ENCODE data around the gene SIGLEC6.
A peak's percentile ranks its signal among the peaks of the same experiment; 100 is the strongest.

The SIGLEC6 gene

DNA sequence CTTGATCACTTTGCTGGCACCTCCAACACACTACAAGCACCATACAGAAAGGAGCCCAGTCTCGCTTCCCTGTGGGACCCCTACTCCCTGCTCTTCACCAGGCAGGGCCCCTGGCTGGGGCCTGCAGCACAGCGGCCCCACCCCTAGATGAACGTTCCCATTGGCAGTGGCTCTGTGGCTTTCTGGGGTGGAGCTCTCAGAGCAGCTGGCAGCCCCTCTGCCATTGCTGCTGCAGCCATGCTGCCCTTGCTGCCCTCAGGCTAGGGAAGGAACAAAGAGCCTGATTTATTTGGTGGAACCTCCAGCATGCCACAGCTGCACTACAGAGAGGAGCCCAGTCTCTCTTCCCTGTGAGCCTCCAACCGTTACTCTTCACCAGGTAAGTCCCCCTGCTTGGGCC, 5.8 kb downstream of the SIGLEC6 start:
- Histone ChIP-seq H3K4me3 (ENCODE audit: low read depth, low read length) (no peak overlapping the region), H3K27ac (no peak overlapping the region), H3K27me3 (replicated peaks) (no peaks in the 10 kb centered on the region), H3K36me3 (replicated peaks) (no peaks in the 10 kb centered on the region)
- TF ChIP-seq, protein P1, sequence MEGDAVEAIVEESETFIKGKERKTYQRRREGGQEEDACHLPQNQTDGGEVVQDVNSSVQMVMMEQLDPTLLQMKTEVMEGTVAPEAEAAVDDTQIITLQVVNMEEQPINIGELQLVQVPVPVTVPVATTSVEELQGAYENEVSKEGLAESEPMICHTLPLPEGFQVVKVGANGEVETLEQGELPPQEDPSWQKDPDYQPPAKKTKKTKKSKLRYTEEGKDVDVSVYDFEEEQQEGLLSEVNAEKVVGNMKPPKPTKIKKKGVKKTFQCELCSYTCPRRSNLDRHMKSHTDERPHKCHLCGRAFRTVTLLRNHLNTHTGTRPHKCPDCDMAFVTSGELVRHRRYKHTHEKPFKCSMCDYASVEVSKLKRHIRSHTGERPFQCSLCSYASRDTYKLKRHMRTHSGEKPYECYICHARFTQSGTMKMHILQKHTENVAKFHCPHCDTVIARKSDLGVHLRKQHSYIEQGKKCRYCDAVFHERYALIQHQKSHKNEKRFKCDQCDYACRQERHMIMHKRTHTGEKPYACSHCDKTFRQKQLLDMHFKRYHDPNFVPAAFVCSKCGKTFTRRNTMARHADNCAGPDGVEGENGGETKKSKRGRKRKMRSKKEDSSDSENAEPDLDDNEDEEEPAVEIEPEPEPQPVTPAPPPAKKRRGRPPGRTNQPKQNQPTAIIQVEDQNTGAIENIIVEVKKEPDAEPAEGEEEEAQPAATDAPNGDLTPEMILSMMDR (IDR thresholded peaks at IDR 0.05; ENCODE audit: low read depth, low read length, missing control alignments), result no peak
- in situ Hi-C loops (cut with HindIII; ENCODE audit: low pct_ligation_motif_present, low sequenced_read_pairs), result no loop called here
- no peak for DNase-seq

- no peaks in the 10 kb centered on the region for H3K27me3 ChIP-seq (replicated peaks)
- TF ChIP-seq, protein P1 (IDR thresholded peaks at IDR 0.05; ENCODE audit: low read depth, low read length, missing control alignments), result no peak
- in situ Hi-C loops (cut with HindIII; ENCODE audit: low pct_ligation_motif_present, low sequenced_read_pairs), result no loop called here
- H3K4me3 ChIP-seq (ENCODE audit: low read depth, low read length), result no peak overlapping the region
- no peak for DNase-seq
- no peak overlapping the region for H3K27ac ChIP-seq
- no peaks in the 10 kb centered on the region for H3K36me3 ChIP-seq (replicated peaks)
Measured at GRCh38 chr19:51524666-51525264, 6.7 kb downstream of the SIGLEC6 start.

- Histone ChIP-seq H3K27ac (no peak overlapping the region), H3K36me3 (replicated peaks) (no peaks in the 10 kb centered on the region), H3K27me3 (replicated peaks) (no peaks in the 10 kb centered on the region), H3K4me3 (ENCODE audit: low read depth, low read length) (no peak overlapping the region)
- in situ Hi-C loops (cut with HindIII; ENCODE audit: low pct_ligation_motif_present, low sequenced_read_pairs), result no loop called here
- no peak for DNase-seq
- TF ChIP-seq, protein P1 (IDR thresholded peaks at IDR 0.05; ENCODE audit: low read depth, low read length, missing control alignments), result no peak
Measured at GRCh38 chr19:51521781-51522180, 9.7 kb downstream of the SIGLEC6 start.

DNA sequence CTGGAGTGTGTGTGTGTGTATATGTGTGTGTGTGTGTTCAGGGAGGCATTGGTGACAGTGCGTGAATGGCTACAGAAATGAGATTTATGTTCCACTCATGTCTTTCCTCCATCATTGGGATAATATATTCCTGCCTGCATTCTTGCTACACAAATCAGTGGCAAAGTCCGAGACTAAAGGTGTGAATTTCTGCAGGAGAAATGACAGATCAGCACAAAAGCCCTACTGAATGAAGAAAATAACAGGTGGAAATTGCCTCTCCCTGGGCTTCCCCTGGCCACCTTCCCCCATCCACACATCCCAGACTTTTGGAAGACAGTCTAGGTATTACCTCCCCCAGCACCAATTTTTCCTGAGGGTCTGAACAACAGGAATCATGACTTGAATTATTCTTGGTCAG, 10.1 kb downstream of the SIGLEC6 start:
- in situ Hi-C loops (cut with HindIII; ENCODE audit: low pct_ligation_motif_present, low sequenced_read_pairs), result no loop called here
- TF ChIP-seq, protein P1 (IDR thresholded peaks at IDR 0.05; ENCODE audit: low read depth, low read length, missing control alignments), result no peak
- no peak for DNase-seq
- no peak overlapping the region for H3K27ac ChIP-seq
- H3K4me3 ChIP-seq (ENCODE audit: low read depth, low read length), result no peak overlapping the region
- no peaks in the 10 kb centered on the region for H3K27me3 ChIP-seq (replicated peaks)
- no peaks in the 10 kb centered on the region for H3K36me3 ChIP-seq (replicated peaks)

DNA sequence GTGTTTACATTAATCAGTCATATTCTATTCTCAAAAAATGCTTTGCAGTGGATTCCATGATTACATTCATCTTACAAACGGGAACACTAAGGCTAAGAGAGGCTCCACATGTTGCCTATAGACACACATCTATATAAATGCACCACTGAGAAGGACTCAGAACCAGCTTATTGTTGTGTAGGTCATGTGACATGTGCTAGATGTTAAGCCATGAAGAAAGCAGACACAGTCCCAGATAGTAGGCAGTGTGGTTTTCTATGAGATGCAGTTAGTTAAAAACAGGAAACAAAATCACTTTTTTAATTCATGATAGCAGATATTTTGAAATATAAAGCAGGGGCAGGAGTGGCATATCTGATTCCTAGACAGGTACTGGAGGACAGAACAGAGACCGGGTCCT, 10.7 kb downstream of the SIGLEC6 start:
- Histone ChIP-seq H3K4me3 (ENCODE audit: low read depth, low read length) (no peak overlapping the region), H3K36me3 (replicated peaks) (no peaks in the 10 kb centered on the region), H3K27me3 (replicated peaks) (no peaks in the 10 kb centered on the region), H3K27ac (no peak overlapping the region)
- TF ChIP-seq, protein P1 (IDR thresholded peaks at IDR 0.05; ENCODE audit: low read depth, low read length, missing control alignments), result no peak
- DNase-seq, result no peak
- in situ Hi-C loops (cut with HindIII; ENCODE audit: low pct_ligation_motif_present, low sequenced_read_pairs), result no loop called here

GRCh38 chr19:51514866-51515481, 16.5 kb downstream of the SIGLEC6 start:
- Histone ChIP-seq H3K27me3 (replicated peaks) (no peaks in the 10 kb centered on the region), H3K36me3 (replicated peaks) (no peaks in the 10 kb centered on the region), H3K27ac (no peak overlapping the region), H3K4me3 (ENCODE audit: low read depth, low read length) (no peak overlapping the region)
- in situ Hi-C loops (cut with HindIII; ENCODE audit: low pct_ligation_motif_present, low sequenced_read_pairs), result no loop called here
- peak; percentile 36 for DNase-seq
- TF ChIP-seq, protein P1 (IDR thresholded peaks at IDR 0.05; ENCODE audit: low read depth, low read length, missing control alignments), result peak; percentile 76

Data from brain microvascular endothelial cell (primary cell).